ENCODE data around the gene CCDC27.

Gene CCDC27

GRCh38 chr1:3752400-3752945 lies at the start of gene CCDC27:
Gene CCDC27, plus strand, starts transcription at chr1:3752450. Its CDS starts 32 bp downstream, at chr1:3752482.
- H3K4me3 Mint-ChIP-seq = no peak within 1 kb of the TSS
- H3K27ac Mint-ChIP-seq = no peak within 1 kb of the TSS
- intact Hi-C loops (cut with micrococcal nuclease) = no loop called here
- H3K9me3 Mint-ChIP-seq = no peaks in the 10 kb centered on the region
- H3K27me3 Mint-ChIP-seq = peaks cover 10% of the 10 kb centered on the region
- no peaks in the 10 kb centered on the region for H3K36me3 Mint-ChIP-seq (ENCODE audit: low read depth)
- peaks cover 11% of the 10 kb centered on the region for H3K4me1 Mint-ChIP-seq (ENCODE audit: low read depth)

- intact Hi-C loops (cut with micrococcal nuclease) = no loop called here
- H3K36me3 Mint-ChIP-seq (ENCODE audit: low read depth) = no peaks in the 10 kb centered on the region
- H3K9me3 Mint-ChIP-seq = no peaks in the 10 kb centered on the region
- H3K27me3 Mint-ChIP-seq = peaks cover 33% of the 10 kb centered on the region
- no peak overlapping the region for H3K27ac Mint-ChIP-seq
- H3K4me1 Mint-ChIP-seq (ENCODE audit: low read depth) = peaks cover 5% of the 10 kb centered on the region
- no peak overlapping the region for H3K4me3 Mint-ChIP-seq
Observed at GRCh38 chr1:3702528-3702927, 49.7 kb upstream of the CCDC27 start.

- Mint-ChIP-seq H3K36me3 (ENCODE audit: low read depth) (no peaks in the 10 kb centered on the region), H3K4me1 (ENCODE audit: low read depth) (peaks cover 5% of the 10 kb centered on the region), H3K27me3 (peaks cover 37% of the 10 kb centered on the region), H3K27ac (no peak overlapping the region), H3K9me3 (no peaks in the 10 kb centered on the region), H3K4me3 (no peak overlapping the region)
- intact Hi-C loops (cut with micrococcal nuclease) = no loop called here
Observed at GRCh38 chr1:3702990-3703728, 49.1 kb upstream of the CCDC27 start.

- Mint-ChIP-seq H3K9me3 (no peaks in the 10 kb centered on the region), H3K27me3 (peaks cover 39% of the 10 kb centered on the region), H3K4me3 (no peak overlapping the region), H3K4me1 (ENCODE audit: low read depth) (peaks cover 5% of the 10 kb centered on the region), H3K36me3 (ENCODE audit: low read depth) (no peaks in the 10 kb centered on the region), H3K27ac (no peak overlapping the region)
- intact Hi-C loops (cut with micrococcal nuclease) = no loop called here
Observed at GRCh38 chr1:3703786-3704371, 48.4 kb upstream of the CCDC27 start.

- Mint-ChIP-seq H3K36me3 (ENCODE audit: low read depth) (no peaks in the 10 kb centered on the region), H3K9me3 (no peaks in the 10 kb centered on the region), H3K4me3 (no peak overlapping the region), H3K4me1 (ENCODE audit: low read depth) (peaks cover 5% of the 10 kb centered on the region), H3K27ac (no peak overlapping the region), H3K27me3 (peaks cover 46% of the 10 kb centered on the region)
- intact Hi-C loops (cut with micrococcal nuclease) = no loop called here
Observed at GRCh38 chr1:3705341-3705950, 46.8 kb upstream of the CCDC27 start.

GRCh38 chr1:3706651-3707297 lies 45.5 kb upstream of the CCDC27 start:
- no peak overlapping the region for H3K27ac Mint-ChIP-seq
- H3K4me1 Mint-ChIP-seq (ENCODE audit: low read depth) = peaks cover 5% of the 10 kb centered on the region
- H3K9me3 Mint-ChIP-seq = no peaks in the 10 kb centered on the region
- no peak overlapping the region for H3K4me3 Mint-ChIP-seq
- intact Hi-C loops (cut with micrococcal nuclease) = no loop called here
- H3K36me3 Mint-ChIP-seq (ENCODE audit: low read depth) = no peaks in the 10 kb centered on the region
- H3K27me3 Mint-ChIP-seq = peaks cover 46% of the 10 kb centered on the region

- Mint-ChIP-seq H3K36me3 (ENCODE audit: low read depth) (no peaks in the 10 kb centered on the region), H3K27ac (no peak overlapping the region), H3K4me1 (ENCODE audit: low read depth) (peaks cover 5% of the 10 kb centered on the region), H3K4me3 (no peak overlapping the region), H3K9me3 (no peaks in the 10 kb centered on the region), H3K27me3 (peaks cover 46% of the 10 kb centered on the region)
- intact Hi-C loops (cut with micrococcal nuclease) = no loop called here
Observed at GRCh38 chr1:3707298-3707938, 44.8 kb upstream of the CCDC27 start.

GRCh38 chr1:3707939-3708328 lies 44.3 kb upstream of the CCDC27 start:
- Mint-ChIP-seq H3K27me3 (peaks cover 45% of the 10 kb centered on the region), H3K9me3 (no peaks in the 10 kb centered on the region), H3K4me1 (ENCODE audit: low read depth) (peaks cover 5% of the 10 kb centered on the region), H3K36me3 (ENCODE audit: low read depth) (no peaks in the 10 kb centered on the region), H3K27ac (no peak overlapping the region), H3K4me3 (no peak overlapping the region)
- intact Hi-C loops (cut with micrococcal nuclease) = no loop called here

GRCh38 chr1:3708791-3709190 lies 43.5 kb upstream of the CCDC27 start:
- Mint-ChIP-seq H3K36me3 (ENCODE audit: low read depth) (no peaks in the 10 kb centered on the region), H3K4me1 (ENCODE audit: low read depth) (peaks cover 5% of the 10 kb centered on the region), H3K4me3 (no peak overlapping the region), H3K9me3 (no peaks in the 10 kb centered on the region), H3K27ac (no peak overlapping the region), H3K27me3 (peaks cover 39% of the 10 kb centered on the region)
- intact Hi-C loops (cut with micrococcal nuclease) = no loop called here

- Mint-ChIP-seq H3K27me3 (peaks cover 25% of the 10 kb centered on the region), H3K9me3 (no peaks in the 10 kb centered on the region), H3K4me1 (ENCODE audit: low read depth) (no peaks in the 10 kb centered on the region), H3K4me3 (no peak overlapping the region), H3K27ac (no peak overlapping the region), H3K36me3 (ENCODE audit: low read depth) (no peaks in the 10 kb centered on the region)
- intact Hi-C loops (cut with micrococcal nuclease) = no loop called here
Observed at GRCh38 chr1:3710251-3710650, 42.0 kb upstream of the CCDC27 start.

- intact Hi-C loops (cut with micrococcal nuclease) = no loop called here
- Mint-ChIP-seq H3K4me1 (ENCODE audit: low read depth) (no peaks in the 10 kb centered on the region), H3K4me3 (no peak overlapping the region), H3K27me3 (peaks cover 25% of the 10 kb centered on the region), H3K36me3 (ENCODE audit: low read depth) (no peaks in the 10 kb centered on the region), H3K27ac (no peak overlapping the region), H3K9me3 (no peaks in the 10 kb centered on the region)
Observed at GRCh38 chr1:3711381-3711779, 40.9 kb upstream of the CCDC27 start.

- H3K36me3 Mint-ChIP-seq (ENCODE audit: low read depth) = no peaks in the 10 kb centered on the region
- no peak overlapping the region for H3K4me3 Mint-ChIP-seq
- peaks cover 25% of the 10 kb centered on the region for H3K27me3 Mint-ChIP-seq
- no peak overlapping the region for H3K27ac Mint-ChIP-seq
- no peaks in the 10 kb centered on the region for H3K4me1 Mint-ChIP-seq (ENCODE audit: low read depth)
- intact Hi-C loops (cut with micrococcal nuclease) = no loop called here
- no peaks in the 10 kb centered on the region for H3K9me3 Mint-ChIP-seq
Observed at GRCh38 chr1:3711780-3712451, 40.3 kb upstream of the CCDC27 start.

Measured in dendritic cell treated with granulocyte-macrophage colony-stimulating factor and Interleukin-4, amounts not matched to agents 40 ng/mL and 50 ng/mL, for 4 days (primary cell).